Breast epithelium (tissue), 3 donors: Measurements from ENCODE around the gene SLC2A10.

Experiments used
- POLR2A ChIP-seq: fragments of 450-650 bp; IDR thresholded peaks from one replicate; pipeline ENCODE4 v1.6.1; 2016; ENCODE audit warnings: antibody characterized with exemption, mild to moderate bottlenecking, moderate library complexity
- POLR2AphosphoS5 ChIP-seq, 3 donors: sonication (generic); formaldehyde crosslinking; IDR thresholded peaks; one replicate each; pipeline ENCODE4 v1.6.1; 2017; ENCODE audit warnings: antibody characterized with exemption in 3 of 3
- TF ChIP-seq, protein P1 (sequence below), 3 donors: fragments of 450-650 bp; IDR thresholded peaks; one replicate each; pipeline ENCODE4 v1.5.1; 2016 to 2017; ENCODE audit warnings: antibody characterized with exemption in 3 of 3, mild to moderate bottlenecking in 3 of 3, moderate library complexity in 3 of 3

DNA sequence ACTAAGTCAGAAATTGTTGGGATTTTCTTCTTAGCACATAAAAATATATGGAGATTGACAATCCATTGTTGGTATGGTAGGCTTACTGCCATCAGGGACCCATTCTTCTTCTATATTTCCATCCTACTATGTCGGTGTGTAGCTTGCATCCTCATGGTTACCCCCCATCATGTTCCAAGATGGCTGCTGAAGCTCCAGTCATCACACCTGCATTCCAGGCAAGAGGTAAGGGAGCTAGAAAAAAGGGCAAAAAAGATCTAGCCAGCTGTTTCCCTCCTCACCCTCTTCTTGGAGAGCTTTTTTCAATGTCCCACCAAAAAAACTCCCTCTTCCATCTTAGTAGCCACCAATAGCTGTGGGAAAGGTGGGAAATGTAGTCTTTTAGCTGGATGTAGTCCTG is 13.6 kb downstream of the SLC2A10 start:
- TF ChIP-seq, protein P1, sequence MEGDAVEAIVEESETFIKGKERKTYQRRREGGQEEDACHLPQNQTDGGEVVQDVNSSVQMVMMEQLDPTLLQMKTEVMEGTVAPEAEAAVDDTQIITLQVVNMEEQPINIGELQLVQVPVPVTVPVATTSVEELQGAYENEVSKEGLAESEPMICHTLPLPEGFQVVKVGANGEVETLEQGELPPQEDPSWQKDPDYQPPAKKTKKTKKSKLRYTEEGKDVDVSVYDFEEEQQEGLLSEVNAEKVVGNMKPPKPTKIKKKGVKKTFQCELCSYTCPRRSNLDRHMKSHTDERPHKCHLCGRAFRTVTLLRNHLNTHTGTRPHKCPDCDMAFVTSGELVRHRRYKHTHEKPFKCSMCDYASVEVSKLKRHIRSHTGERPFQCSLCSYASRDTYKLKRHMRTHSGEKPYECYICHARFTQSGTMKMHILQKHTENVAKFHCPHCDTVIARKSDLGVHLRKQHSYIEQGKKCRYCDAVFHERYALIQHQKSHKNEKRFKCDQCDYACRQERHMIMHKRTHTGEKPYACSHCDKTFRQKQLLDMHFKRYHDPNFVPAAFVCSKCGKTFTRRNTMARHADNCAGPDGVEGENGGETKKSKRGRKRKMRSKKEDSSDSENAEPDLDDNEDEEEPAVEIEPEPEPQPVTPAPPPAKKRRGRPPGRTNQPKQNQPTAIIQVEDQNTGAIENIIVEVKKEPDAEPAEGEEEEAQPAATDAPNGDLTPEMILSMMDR (IDR thresholded peaks at IDR 0.05) = no peak
- TF ChIP-seq POLR2AphosphoS5 (IDR thresholded peaks at IDR 0.05) = no peak
- no peak for TF ChIP-seq POLR2A
